Psoas muscle (tissue), 8 donors: ENCODE measurements around the gene GAMT. TPM values are rescaled to one million over a fixed set of nuclear protein-coding genes. Genes with fewer than 3 reads are reported as not detected.

ENCODE experiments used
- ATAC-seq, 4 donors: fragments of 200-7000 bp; cut with Tn5 transposase; one replicate each; pipeline ENCODE4 v1.9.1; 2020; ENCODE audit warnings: moderate library complexity in 3 of 4, mild to moderate bottlenecking in 2 of 4
- DNase-seq, 2 donors: peaks; one replicate each; pipeline ENCODE4 v3.0.0-alpha.2; 2020
- H3K27ac ChIP-seq: fragments of 200-600 bp; one replicate; pipeline ENCODE4 v1.8.0; 2022
- H3K27me3 ChIP-seq, 3 donors: fragments of 200-600 bp in 1 of 3; one replicate each; pipeline versions ENCODE4 v1.6.1 to v1.8.0; 2013 to 2022; ENCODE audit warnings: low read length in 2 of 3, mild to moderate bottlenecking in 2 of 3, moderate library complexity in 1 of 3; ENCODE audit not compliant: insufficient read depth in 3 of 3
- H3K36me3 ChIP-seq, 2 donors: fragments of 200-600 bp in 1 of 2; one replicate each; pipeline versions ENCODE4 v1.6.1 to v1.8.0; 2013 to 2022; ENCODE audit warnings: low read depth in 1 of 2, mild to moderate bottlenecking in 1 of 2, moderate library complexity in 1 of 2; ENCODE audit not compliant: insufficient read depth in 1 of 2
- H3K4me1 ChIP-seq: fragments of 200-600 bp; one replicate; pipeline ENCODE4 v1.8.0; 2022
- H3K4me3 ChIP-seq: fragments of 200-600 bp; one replicate; pipeline ENCODE4 v1.8.0; 2022; ENCODE audit warnings: mild to moderate bottlenecking
- H3K9me3 ChIP-seq: fragments of 200-600 bp; one replicate; pipeline ENCODE4 v1.8.0; 2022
- WGBS, 3 donors: extraction: QIAGEN DNeasy Blood & Tissue Kit; methylation state at CpG; one replicate each; pipeline versions ENCODE4 v1.1.6 to v1.1.7; 2013; 5-methylcytosine and 5-hydroxymethylcytosine counted together
- intact Hi-C, 2 donors: fragments of 100-400 bp; cut with DNase I; formaldehyde crosslinking; loops; one replicate each; pipeline versions ENCODE4 v1.11.0 to v1.14.2; 2022
- polyA plus RNA-seq, 3 donors: library from polyadenylated mRNA; stranded (reverse); fragments of 200-250 nt; gene quantifications; one replicate each; pipeline ENCODE4 v1.2.3, GENCODE V29; 2013
- total RNA-seq, 4 donors: library from RNA; stranded (reverse); fragmentation: NEBNext Ultra II Directional in 2 of 4; extraction: Animal tissue kit (Norgen Biotek cat#: 25700) in 2 of 4; gene quantifications; one replicate each; pipeline versions ENCODE4 v1.2.1 to v1.2.4, GENCODE V29; 2021 to 2023
- TF ChIP-seq, protein P1 (sequence below): fragments of 200-600 bp; IDR thresholded peaks from one replicate; pipeline ENCODE4 v1.8.0; 2022; ENCODE audit warnings: antibody characterized with exemption
- donor health status: healthy with polysubstance abuse.
- donor health status: DM: no; HTN: no; CAD: no; lungs with moderate emphysema.
- donor health status: Bipolar disorder and iron deficiency.
- donor health status: healthy.
- donor health status: DM: yes; HTN: yes; CAD: no.
- donor health status: DM: no; HTN: no; CAD: no.
- donor health status: DM: no; HTN: no; CAD: no.
- donor health status: DM: yes; HTN: yes; CAD: no.

GAMT gene
- total and polyA plus RNA-seq, 7 donors = 162 to 464 (median 237) TPM

DNA sequence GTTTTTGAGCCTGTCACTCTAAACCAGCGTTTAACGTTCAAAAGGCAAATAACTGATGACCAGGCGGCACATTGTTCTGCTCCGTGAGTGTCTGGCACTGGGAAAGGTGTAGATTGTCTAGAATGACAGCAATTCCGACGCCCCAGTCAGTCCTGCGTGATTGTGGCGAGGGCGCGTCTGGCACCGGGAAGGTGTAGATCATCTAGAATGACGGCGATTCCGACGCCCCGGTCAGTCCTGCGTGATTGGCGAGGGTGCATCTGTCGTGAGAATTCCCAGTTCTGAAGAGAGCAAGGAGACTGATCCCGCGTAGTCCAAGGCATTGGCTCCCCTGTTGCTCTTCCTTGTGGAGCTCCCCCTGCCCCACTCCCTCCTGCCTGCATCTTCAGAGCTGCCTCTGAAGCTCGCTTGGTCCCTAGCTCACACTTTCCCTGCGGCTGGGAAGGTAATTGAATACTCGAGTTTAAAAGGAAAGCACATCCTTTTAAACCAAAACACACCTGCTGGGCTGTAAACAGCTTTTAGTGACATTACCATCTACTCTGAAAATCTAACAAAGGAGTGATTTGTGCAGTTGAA is 43.7 kb downstream of the GAMT start:
- TF ChIP-seq, protein P1, sequence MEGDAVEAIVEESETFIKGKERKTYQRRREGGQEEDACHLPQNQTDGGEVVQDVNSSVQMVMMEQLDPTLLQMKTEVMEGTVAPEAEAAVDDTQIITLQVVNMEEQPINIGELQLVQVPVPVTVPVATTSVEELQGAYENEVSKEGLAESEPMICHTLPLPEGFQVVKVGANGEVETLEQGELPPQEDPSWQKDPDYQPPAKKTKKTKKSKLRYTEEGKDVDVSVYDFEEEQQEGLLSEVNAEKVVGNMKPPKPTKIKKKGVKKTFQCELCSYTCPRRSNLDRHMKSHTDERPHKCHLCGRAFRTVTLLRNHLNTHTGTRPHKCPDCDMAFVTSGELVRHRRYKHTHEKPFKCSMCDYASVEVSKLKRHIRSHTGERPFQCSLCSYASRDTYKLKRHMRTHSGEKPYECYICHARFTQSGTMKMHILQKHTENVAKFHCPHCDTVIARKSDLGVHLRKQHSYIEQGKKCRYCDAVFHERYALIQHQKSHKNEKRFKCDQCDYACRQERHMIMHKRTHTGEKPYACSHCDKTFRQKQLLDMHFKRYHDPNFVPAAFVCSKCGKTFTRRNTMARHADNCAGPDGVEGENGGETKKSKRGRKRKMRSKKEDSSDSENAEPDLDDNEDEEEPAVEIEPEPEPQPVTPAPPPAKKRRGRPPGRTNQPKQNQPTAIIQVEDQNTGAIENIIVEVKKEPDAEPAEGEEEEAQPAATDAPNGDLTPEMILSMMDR = no peak
- peaks cover 2 to 55% of the 10 kb centered on the region in 2 donors for H3K36me3 ChIP-seq
- H3K4me1 ChIP-seq = peaks cover 19% of the 10 kb centered on the region
- ATAC-seq = no peak
- 88 to 93% (median 90%) methylated on average over 24 of the region's 24 CpGs for WGBS, 3 donors
- no peaks in the 10 kb centered on the region for H3K27me3 ChIP-seq
- H3K9me3 ChIP-seq = no peaks in the 10 kb centered on the region
- intact Hi-C loops = loop anchor here in 1 of 2 donors (2.0 to 5.0 kb wide), 2 partner anchors 51 to 80 kb away; partner anchors contain the start of gene FAM174C
- no peak for DNase-seq
- no peak overlapping the region for H3K27ac ChIP-seq
- no peak overlapping the region for H3K4me3 ChIP-seq

- TF ChIP-seq, protein P1 = no peak
- WGBS, 3 donors = 21 to 46% (median 25%) methylated on average over 3 of the region's 3 CpGs
- intact Hi-C loops = loop anchor here in 1 of 2 donors (2.0 to 5.0 kb wide), 2 partner anchors 52 to 79 kb away; partner anchors contain the start of gene FAM174C
- Histone ChIP-seq H3K36me3 (peaks cover 0 to 44% of the 10 kb centered on the region in 2 donors), H3K27ac (peak overlapping the region; percentile 67), H3K9me3 (no peaks in the 10 kb centered on the region), H3K4me3 (no peak overlapping the region), H3K27me3 (no peaks in the 10 kb centered on the region), H3K4me1 (peaks cover 19% of the 10 kb centered on the region)
- ATAC-seq = no peak
- DNase-seq = no peak
These were observed 44.9 kb downstream of the GAMT start for GRCh38 chr19:1356508-1356865.

- no peaks in the 10 kb centered on the region for H3K27me3 ChIP-seq
- no peaks in the 10 kb centered on the region for H3K9me3 ChIP-seq
- peaks cover 0 to 40% of the 10 kb centered on the region in 2 donors for H3K36me3 ChIP-seq
- intact Hi-C loops = loop anchor here in 1 of 2 donors (2.0 to 5.0 kb wide), 2 partner anchors 53 to 79 kb away; partner anchors contain the start of gene FAM174C
- TF ChIP-seq, protein P1 = no peak
- ATAC-seq = peak in 1 of 4 donors; percentile 17
- no peak for DNase-seq
- peaks cover 15% of the 10 kb centered on the region for H3K4me1 ChIP-seq
- H3K27ac ChIP-seq = peak overlapping the region; percentile 67
- peak overlapping the region; percentile 84 for H3K4me3 ChIP-seq
- WGBS, 3 donors = 10 to 16% (median 13%) methylated on average over 31 to 32 of the region's 32 CpGs
These were observed 45.5 kb downstream of the GAMT start for GRCh38 chr19:1355568-1356507.

DNA sequence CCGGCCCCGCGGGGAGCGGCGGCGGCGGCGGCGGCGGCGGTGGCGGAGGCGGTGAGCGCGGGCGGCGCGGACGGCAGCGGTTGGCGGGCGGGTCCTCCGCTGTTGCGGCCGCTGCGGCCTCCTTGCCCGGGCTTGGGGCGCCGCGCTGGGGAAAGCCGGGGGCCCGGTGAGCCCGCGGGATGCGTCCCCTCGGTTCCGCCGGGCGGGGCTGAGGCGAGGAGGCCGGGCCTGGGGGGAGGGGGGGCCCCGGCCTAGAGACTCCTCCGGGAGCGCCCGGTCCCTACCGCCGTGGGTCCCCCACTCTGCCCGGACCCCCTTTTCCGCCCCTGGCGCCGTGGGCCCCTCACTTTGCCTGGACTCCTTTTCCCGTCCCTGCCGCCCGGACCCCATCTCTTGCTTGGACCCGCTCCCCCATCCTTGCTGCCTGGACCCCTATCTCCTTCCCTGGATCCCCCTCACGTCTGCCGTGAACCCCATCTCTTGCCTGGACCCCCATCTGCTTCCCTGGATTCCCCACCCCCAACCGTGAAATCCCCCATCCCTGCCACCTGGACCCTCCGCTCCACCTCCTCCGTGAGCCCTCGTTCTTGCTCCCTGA is 46.3 kb downstream of the GAMT start:
- intact Hi-C loops = loop anchor here in 1 of 2 donors (5.0 kb wide), 2 partner anchors 78 to 112 kb away; partner anchors contain the start of gene FAM174C
- Histone ChIP-seq H3K27me3 (no peaks in the 10 kb centered on the region), H3K4me3 (peak overlapping the region; percentile 84), H3K9me3 (no peaks in the 10 kb centered on the region), H3K36me3 (peaks cover 0 to 35% of the 10 kb centered on the region in 2 donors), H3K4me1 (peaks cover 13% of the 10 kb centered on the region), H3K27ac (peak overlapping the region; percentile 71)
- ATAC-seq = peak; percentile 9 to 39 (median 24)
- DNase-seq = no peak
- 0 to 1% (median 1%) methylated on average over 12 to 61 of the region's 61 CpGs for WGBS, 3 donors
- TF ChIP-seq, protein P1 = no peak
